Activated CD4-positive, alpha-beta T cell treated with anti-CD3 and anti-CD28 coated beads, Interleukin-2, Interleukin-6, amounts not matched to agents 100 ng/mL and 50 ng/mL, durations not matched to agents 16 hours and 8 hours (primary cell): Measurements from ENCODE around the gene OGDH.
"Not testable (repeated sequence)": the region's sequence is repeated elsewhere in the genome, so short reads cannot be mapped to it uniquely, and the experiment has no call there.

Source experiments
- DNase-seq: peaks from one replicate; pipeline ENCODE4 v3.0.0-alpha.2; 2020

Gene OGDH

GRCh38 chr7:44606341-44607140 lies at the start of gene OGDH:
OGDH (plus strand) TSS chr7:44606627; CDS start chr7:44624344, 17,717 bp downstream.
- DNase-seq, result peak; percentile 100

GRCh38 chr7:44557485-44557884 lies 48.9 kb upstream of the OGDH start:
- DNase-seq, result no peak

GRCh38 chr7:44559485-44559884 lies 46.9 kb upstream of the OGDH start:
- DNase-seq, result no peak

DNA sequence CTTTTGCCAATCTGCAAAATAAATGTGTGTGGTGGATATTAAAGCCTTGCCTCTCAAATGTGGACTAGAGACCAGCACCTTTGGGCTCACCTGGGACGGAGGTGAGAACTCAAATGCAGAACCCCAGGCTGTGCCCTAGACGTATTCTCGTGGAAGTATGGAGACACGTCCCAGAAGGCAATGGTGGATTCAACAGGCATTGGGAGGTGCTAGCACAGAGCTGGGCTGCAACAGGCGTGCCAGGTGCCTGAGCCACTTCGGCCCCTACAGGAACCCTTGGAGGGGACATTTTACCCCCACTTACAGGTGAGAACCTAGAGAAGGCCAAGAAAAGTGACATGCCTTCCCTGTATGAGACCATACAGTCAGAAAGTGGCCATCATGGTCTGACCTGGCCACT lies 44.9 kb upstream of the OGDH start:
- no peak for DNase-seq

DNA sequence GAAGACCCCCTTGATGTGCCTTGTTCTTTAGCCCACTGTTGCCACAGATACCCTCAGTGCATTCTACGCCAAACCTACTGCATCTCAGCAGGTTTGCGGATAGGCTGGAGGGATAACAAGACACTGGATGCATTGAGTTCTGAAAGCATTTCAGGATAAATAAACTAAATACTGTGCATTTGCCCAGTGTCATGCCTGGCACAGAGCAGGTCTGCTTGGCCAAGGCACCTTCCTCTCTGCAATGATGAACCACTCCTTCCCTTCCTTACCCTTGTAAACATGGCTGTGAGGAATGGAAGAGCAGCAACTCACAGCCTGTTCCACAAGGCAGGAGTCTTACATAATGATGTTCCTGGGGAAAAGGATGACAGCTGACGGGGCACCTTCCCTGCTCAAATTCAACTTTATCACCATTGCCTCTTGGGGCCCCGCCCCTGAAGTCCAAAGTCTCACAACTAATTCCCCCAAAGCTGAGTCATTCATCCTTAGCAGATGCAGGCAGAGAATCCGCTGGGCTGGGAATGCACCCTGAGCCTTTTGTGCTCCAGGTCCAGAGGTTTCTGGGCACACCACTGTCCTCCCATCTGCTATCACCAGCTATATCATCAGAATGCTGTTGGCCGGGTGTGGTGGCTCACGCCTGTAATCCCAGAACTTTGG lies 44.3 kb upstream of the OGDH start:
- DNase-seq, result no peak

DNA sequence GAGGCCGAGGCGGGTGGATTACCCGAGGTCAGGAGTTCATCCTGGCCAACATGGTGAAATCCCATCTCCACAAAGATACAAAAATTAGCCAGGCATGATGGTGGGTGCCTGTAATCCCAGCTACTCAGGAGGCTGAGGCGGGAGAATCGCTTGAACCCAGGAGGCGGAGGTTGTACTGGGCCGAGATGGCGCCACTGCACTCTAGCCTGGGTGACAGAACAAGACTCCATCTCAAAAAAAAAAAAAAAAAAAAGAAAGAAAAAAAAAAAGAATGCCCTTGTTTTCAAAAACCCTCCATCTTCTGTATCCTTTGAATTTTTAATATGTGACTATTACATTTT lies 43.8 kb upstream of the OGDH start:
- not testable (repeated sequence) for DNase-seq

- no peak for DNase-seq
Measured at GRCh38 chr7:44563171-44563679, 43.2 kb upstream of the OGDH start.

- DNase-seq, result no peak
Measured at GRCh38 chr7:44564606-44565005, 41.8 kb upstream of the OGDH start.

- DNase-seq, result peak; percentile 72
Measured at GRCh38 chr7:44565097-44565794, 41.2 kb upstream of the OGDH start.

- no peak for DNase-seq
Measured at GRCh38 chr7:44565795-44566559, 40.5 kb upstream of the OGDH start.

GRCh38 chr7:44566680-44567079 lies 39.7 kb upstream of the OGDH start:
- DNase-seq, result no peak

DNA sequence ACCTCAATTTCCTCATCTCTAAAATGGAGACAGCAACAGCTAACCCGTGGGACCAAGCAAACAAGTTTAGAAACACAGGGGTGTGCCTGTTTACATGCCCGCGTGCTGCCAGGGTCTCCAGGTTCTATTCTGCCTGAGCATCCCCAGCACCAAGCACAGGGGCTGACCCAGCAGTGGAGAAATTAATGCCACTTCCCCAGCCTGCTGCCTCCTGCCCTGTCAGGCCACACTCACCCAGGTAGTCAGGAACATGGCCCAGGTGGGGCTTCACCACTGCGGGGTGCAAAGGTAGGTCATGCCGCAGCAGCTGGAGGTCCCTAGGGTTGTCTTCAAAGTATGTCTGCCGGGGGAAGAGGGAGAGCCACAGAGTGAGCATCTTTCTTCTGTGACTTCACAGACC lies 38.5 kb upstream of the OGDH start:
- DNase-seq, result no peak

- DNase-seq, result no peak
Measured at GRCh38 chr7:44568771-44569560, 37.5 kb upstream of the OGDH start.

DNA sequence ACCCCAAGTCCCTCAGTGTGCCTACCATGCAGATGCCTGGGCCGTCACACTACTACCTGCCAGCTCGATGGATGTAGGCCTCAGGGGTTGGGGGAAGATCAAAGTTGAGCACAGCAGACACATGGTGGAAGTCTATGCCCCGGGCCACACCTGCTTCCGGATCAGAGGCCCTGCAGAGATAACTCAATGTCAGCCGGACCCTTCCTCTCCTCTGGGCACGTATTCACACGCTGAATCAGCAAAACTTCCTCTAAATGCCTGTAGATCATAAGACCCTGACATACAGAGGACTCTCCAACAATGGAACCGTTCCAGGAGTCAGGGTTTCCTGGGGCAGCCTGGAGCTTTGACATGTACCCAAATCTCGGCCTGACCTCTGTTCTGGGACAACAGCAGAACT lies 36.5 kb upstream of the OGDH start:
- DNase-seq, result no peak

DNA sequence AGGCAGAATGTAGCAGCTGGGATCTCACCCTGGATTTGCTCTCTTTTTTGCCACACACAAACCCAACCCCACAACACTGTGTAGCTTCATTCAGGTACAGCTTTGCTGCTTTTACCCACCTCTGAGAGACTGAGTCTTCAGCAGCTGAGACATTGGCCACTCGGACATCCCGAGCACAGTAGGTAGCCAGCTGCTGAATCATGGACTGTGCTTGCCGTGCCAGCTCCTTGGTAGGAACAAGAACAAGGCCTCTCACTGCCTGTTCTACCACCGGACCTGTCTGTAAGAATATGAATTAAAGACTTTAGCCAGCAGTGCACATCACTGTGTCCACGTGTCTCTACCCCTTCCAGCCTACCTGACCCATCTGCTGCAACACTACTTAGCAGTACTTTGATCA lies 33.7 kb upstream of the OGDH start:
- DNase-seq, result no peak

GRCh38 chr7:44573464-44574286 lies 32.8 kb upstream of the OGDH start, which contains the start of gene DDX56:
DDX56 (minus strand) TSS chr7:44573908; CDS start chr7:44573895, 13 bp downstream.
- DNase-seq, result peak; percentile 97

DNA sequence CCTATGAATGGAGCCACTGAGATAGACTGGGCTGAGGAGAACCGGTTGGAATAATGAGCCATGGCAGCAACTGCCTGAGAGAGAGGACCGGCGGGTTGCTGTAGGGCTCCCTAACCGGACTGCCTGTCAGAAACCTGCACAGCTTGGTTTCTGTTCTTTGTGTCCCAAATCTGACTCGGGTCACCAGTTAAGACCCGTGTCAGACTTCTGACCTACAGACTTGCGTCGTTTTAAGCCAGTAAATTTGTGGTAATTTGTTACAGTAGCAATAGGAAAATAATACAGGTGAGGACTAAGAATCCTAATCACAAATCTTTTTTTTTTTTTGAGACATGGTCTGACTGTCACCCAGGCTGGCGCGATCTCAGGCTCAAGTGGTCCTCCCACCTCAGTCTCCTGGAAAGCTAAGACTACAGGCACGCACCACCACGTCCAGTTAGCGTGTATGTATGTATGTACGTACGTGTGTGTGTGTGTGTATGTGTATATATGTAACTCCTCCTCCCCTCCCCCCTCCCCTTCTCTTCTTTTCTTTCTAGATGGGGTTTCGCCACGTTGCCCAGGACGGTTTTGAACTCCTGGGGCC lies 32.0 kb upstream of the OGDH start:
- DNase-seq, result no peak

DNA sequence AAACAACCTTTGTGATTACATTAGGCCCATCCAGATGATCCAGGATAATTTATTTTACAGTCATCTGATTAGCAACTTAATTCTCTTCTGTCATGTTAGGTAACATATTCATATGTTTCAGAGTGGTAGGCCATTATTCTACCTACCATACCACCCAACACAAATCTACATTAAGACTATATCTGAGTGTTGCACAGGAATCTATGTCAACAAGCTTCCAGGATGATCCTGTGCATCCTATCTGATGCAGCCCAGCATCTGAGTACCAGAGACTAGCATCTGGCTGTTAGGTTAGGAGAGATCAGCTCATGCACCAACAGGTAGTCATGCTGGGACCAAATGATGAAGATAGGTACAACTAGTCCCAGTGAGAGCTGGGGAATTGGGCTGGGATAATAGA lies 31.4 kb upstream of the OGDH start:
- DNase-seq, result no peak

DNA sequence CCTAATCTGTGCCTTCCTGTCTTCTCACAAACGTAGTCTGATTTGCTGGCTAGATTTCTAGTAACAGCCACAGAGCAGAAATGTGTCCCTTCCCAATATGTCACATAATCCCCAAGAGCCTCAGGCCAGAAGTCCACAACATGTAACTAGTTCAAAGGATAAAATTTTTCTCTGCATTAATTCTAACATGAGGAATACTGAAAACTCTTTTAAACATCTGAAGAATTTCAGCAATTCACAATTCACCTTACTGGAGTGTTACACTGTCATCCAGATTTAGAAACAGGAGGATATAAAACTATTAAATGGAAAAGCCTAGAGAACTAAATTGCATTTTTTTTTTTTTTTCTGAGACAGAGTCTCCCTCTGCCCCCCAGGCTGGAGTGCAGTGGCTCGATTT lies 30.2 kb upstream of the OGDH start:
- no peak for DNase-seq
